ENCODE results near the gene RNF138.
"Not testable (repeated sequence)": the region's sequence is repeated elsewhere in the genome, so short reads cannot be mapped to it uniquely, and the experiment has no call there.

Gene RNF138

DNA sequence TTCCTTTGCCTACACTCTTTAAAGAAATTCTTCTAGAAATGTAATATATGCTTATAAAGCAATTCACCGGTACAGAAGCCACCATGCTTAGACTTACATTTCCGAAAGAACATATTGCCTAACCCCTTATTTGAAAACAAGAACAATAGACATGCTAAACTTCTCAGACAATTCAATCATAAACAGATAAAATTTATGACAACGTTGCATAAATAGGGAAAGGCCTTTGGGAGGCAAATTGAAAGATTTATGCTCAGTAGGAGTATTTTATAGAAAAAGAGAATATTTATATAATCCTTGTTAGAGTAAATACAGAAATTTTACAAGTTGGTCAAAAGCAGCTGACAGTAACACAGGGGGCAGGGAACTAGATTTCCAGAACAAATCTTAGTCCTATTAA is 82.0 kb downstream of the RNF138 start:
- no peaks in the 10 kb centered on the region for H3F3A ChIP-seq (ENCODE audit: control insufficient read depth, insufficient read depth)
- H3K9me3 ChIP-seq (ENCODE audit: control insufficient read depth, insufficient read depth, low read length) = no peaks in the 10 kb centered on the region
- H3K27me3 ChIP-seq (ENCODE audit: control insufficient read depth, low read length) = no peaks in the 10 kb centered on the region
- H4K20me1 ChIP-seq (ENCODE audit: control insufficient read depth, insufficient read depth, low read depth, low read length) = no peaks in the 10 kb centered on the region
- no peaks in the 10 kb centered on the region for H3K36me3 ChIP-seq (ENCODE audit: control insufficient read depth, low read length)
- H3K79me2 ChIP-seq (ENCODE audit: control insufficient read depth, low read length) = no peaks in the 10 kb centered on the region
- no peak overlapping the region for H3K4me3 ChIP-seq (ENCODE audit: low read length)
- no peak overlapping the region for H3K27ac ChIP-seq (ENCODE audit: low read depth, low read length)
- no peaks in the 10 kb centered on the region for H3K4me1 ChIP-seq (ENCODE audit: control insufficient read depth, low read length)
- TF ChIP-seq, protein P1, sequence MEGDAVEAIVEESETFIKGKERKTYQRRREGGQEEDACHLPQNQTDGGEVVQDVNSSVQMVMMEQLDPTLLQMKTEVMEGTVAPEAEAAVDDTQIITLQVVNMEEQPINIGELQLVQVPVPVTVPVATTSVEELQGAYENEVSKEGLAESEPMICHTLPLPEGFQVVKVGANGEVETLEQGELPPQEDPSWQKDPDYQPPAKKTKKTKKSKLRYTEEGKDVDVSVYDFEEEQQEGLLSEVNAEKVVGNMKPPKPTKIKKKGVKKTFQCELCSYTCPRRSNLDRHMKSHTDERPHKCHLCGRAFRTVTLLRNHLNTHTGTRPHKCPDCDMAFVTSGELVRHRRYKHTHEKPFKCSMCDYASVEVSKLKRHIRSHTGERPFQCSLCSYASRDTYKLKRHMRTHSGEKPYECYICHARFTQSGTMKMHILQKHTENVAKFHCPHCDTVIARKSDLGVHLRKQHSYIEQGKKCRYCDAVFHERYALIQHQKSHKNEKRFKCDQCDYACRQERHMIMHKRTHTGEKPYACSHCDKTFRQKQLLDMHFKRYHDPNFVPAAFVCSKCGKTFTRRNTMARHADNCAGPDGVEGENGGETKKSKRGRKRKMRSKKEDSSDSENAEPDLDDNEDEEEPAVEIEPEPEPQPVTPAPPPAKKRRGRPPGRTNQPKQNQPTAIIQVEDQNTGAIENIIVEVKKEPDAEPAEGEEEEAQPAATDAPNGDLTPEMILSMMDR (IDR thresholded peaks at IDR 0.05; ENCODE audit: low read depth, low read length, poor library complexity, severe bottlenecking) = no peak
- TF ChIP-seq EZH2phosphoT487 (IDR thresholded peaks at IDR 0.05; ENCODE audit: borderline replicate concordance, low read length) = no peak
- no peak overlapping the region for H3K4me2 ChIP-seq (ENCODE audit: low read length)
- H3K9me2 ChIP-seq (replicated peaks; ENCODE audit: control insufficient read depth, low read length) = no peaks in the 10 kb centered on the region

DNA sequence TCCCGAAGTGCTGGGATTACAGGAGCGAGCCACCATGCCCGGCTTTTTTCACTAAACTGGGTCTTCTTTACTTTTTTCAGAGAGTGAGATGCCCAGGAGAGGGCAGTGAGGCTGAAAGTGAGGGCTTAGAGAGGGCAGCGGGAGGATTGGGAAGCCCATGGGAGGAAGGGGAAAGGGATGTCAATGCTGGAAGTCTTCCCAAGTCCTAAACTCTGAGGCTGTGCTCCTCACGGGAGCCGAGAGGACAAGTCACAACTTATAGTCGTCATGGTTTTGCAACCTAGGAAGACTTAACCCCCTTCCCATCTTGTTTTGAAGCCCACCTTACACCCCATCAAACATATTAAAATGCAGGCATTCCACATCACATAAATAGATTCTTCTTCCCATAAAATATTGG is 83.0 kb downstream of the RNF138 start:
- H3K9me3 ChIP-seq (ENCODE audit: control insufficient read depth, insufficient read depth, low read length) = no peaks in the 10 kb centered on the region
- H3K9me2 ChIP-seq (replicated peaks; ENCODE audit: control insufficient read depth, low read length) = no peaks in the 10 kb centered on the region
- no peaks in the 10 kb centered on the region for H4K20me1 ChIP-seq (ENCODE audit: control insufficient read depth, insufficient read depth, low read depth, low read length)
- H3K79me2 ChIP-seq (ENCODE audit: control insufficient read depth, low read length) = no peaks in the 10 kb centered on the region
- no peak overlapping the region for H3K27ac ChIP-seq (ENCODE audit: low read depth, low read length)
- TF ChIP-seq, protein P1 (IDR thresholded peaks at IDR 0.05; ENCODE audit: low read depth, low read length, poor library complexity, severe bottlenecking) = no peak
- no peak for TF ChIP-seq EZH2phosphoT487 (IDR thresholded peaks at IDR 0.05; ENCODE audit: borderline replicate concordance, low read length)
- H3K4me1 ChIP-seq (ENCODE audit: control insufficient read depth, low read length) = no peaks in the 10 kb centered on the region
- no peak overlapping the region for H3K4me2 ChIP-seq (ENCODE audit: low read length)
- H3K27me3 ChIP-seq (ENCODE audit: control insufficient read depth, low read length) = no peaks in the 10 kb centered on the region
- H3F3A ChIP-seq (ENCODE audit: control insufficient read depth, insufficient read depth) = no peaks in the 10 kb centered on the region
- no peak overlapping the region for H3K4me3 ChIP-seq (ENCODE audit: low read length)
- H3K36me3 ChIP-seq (ENCODE audit: control insufficient read depth, low read length) = no peaks in the 10 kb centered on the region

DNA sequence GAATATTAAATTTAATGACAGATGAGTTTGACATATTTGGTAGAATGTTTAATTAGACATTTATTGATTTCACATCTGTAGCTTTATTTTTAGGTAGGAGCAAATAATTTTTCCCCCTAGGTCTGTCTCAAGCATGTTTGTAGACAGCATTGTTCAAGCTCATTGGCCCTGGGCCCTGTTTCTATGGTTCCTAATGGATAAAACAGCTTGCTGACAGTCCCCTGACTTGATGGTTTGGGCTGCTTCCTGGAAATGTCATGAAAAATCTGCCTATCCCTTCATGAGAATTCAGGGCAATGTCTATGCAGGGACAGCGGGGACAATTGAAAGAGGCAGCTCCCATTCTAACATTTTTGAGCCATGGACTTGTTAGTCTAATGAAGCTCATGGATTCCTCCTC is 83.6 kb downstream of the RNF138 start:
- Histone ChIP-seq H3K36me3 (ENCODE audit: control insufficient read depth, low read length) (no peaks in the 10 kb centered on the region), H3K27ac (ENCODE audit: low read depth, low read length) (no peak overlapping the region), H3K4me3 (ENCODE audit: low read length) (no peak overlapping the region), H3K4me1 (ENCODE audit: control insufficient read depth, low read length) (no peaks in the 10 kb centered on the region), H3K4me2 (ENCODE audit: low read length) (no peak overlapping the region), H3K9me2 (replicated peaks; ENCODE audit: control insufficient read depth, low read length) (no peaks in the 10 kb centered on the region), H4K20me1 (ENCODE audit: control insufficient read depth, insufficient read depth, low read depth, low read length) (no peaks in the 10 kb centered on the region), H3K79me2 (ENCODE audit: control insufficient read depth, low read length) (no peaks in the 10 kb centered on the region), H3K9me3 (ENCODE audit: control insufficient read depth, insufficient read depth, low read length) (no peaks in the 10 kb centered on the region), H3F3A (ENCODE audit: control insufficient read depth, insufficient read depth) (no peaks in the 10 kb centered on the region), H3K27me3 (ENCODE audit: control insufficient read depth, low read length) (no peaks in the 10 kb centered on the region)
- TF ChIP-seq, protein P1 (IDR thresholded peaks at IDR 0.05; ENCODE audit: low read depth, low read length, poor library complexity, severe bottlenecking) = no peak
- no peak for TF ChIP-seq EZH2phosphoT487 (IDR thresholded peaks at IDR 0.05; ENCODE audit: borderline replicate concordance, low read length)

DNA sequence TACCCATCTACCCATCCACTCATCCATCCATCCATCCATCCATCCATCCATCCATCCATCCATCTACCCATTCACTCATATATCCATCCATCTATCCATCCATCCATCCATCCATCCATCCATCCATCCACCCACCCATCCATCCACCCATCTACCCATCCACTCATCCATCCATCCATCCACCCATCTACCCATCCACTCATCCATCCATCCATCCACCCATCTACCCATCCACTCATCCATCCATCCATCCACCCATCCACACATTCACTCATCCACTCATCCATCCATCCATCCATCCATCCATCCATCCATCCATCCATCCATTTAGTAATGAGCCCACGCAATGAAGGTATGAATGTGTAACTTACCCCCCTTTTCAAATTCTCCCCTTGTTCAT is 85.1 kb downstream of the RNF138 start:
- not testable (repeated sequence) for H3K79me2 ChIP-seq (ENCODE audit: control insufficient read depth, low read length); H3F3A ChIP-seq (ENCODE audit: control insufficient read depth, insufficient read depth); H3K4me3 ChIP-seq (ENCODE audit: low read length); H3K27ac ChIP-seq (ENCODE audit: low read depth, low read length); H3K9me2 ChIP-seq (replicated peaks; ENCODE audit: control insufficient read depth, low read length); H3K36me3 ChIP-seq (ENCODE audit: control insufficient read depth, low read length); H3K27me3 ChIP-seq (ENCODE audit: control insufficient read depth, low read length); H3K4me1 ChIP-seq (ENCODE audit: control insufficient read depth, low read length); H4K20me1 ChIP-seq (ENCODE audit: control insufficient read depth, insufficient read depth, low read depth, low read length); H3K4me2 ChIP-seq (ENCODE audit: low read length); H3K9me3 ChIP-seq (ENCODE audit: control insufficient read depth, insufficient read depth, low read length)
